Measurements from ENCODE around the gene RAPGEF4.

RAPGEF4 gene

DNA sequence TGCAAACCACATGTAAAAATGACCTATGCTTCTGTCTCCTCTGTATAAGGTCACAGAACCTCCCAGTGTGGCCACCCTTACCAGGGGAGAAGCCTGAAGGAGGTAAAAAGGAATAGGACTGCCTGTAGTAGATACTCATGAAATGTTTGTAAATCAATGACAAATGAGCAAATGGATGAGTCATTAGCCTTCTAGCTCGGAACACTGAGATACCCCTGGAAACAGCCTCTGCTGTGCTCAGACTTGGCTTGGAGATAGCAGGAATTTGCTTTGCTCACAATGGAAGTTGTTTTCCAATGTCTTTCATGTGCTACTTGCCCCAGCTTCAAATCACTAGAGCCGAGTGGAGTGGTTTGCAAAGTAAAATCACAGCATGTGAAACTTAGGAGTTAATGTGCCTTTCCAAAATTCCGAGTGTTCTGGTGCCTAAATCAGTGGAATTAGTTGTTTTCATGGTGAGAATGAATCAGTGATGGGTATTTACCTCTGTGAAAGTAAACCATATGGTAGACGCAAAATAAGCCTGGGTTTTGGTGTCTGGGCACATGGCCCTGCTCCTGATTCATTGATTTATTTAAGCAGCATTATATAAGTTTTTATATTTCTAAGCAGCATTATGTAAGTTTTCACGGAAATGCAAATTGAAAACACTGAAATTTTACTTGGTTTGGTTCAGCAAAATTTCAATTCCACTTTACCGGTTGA is 186.0 kb downstream of the RAPGEF4 start:
- no peak for DNase-seq (ENCODE audit: low spot score)
- in situ Hi-C loops (cut with MboI; ENCODE audit: low pct_unique_long_range_greater_than_20kb, low sequenced_read_pairs, unreplicated experiment) = no loop called here
- TF ChIP-seq CTCF (IDR thresholded peaks at IDR 0.05; ENCODE audit: extremely low read depth, insufficient read depth, missing control alignments) = no peak

DNA sequence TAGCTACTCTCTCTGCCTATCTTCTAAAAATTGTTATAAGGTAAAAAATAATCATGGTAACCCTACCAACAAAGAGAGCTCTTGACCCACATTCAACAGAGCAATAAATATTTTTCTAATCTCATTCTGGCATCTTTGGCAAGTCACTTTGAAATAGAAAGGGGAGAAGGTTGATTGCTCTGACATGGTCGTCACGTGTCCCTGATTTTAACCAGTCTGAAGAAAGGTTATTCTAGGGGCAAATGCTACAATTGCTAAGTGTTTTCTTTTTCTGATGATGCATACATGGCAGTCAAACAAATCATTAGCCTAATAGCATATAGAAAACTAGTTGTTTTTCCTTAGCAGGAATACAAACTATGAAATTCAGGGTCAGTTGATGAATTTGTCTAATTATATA is 186.7 kb downstream of the RAPGEF4 start:
- no peak for DNase-seq (ENCODE audit: low spot score)
- no peak for TF ChIP-seq CTCF (IDR thresholded peaks at IDR 0.05; ENCODE audit: extremely low read depth, insufficient read depth, missing control alignments)
- in situ Hi-C loops (cut with MboI; ENCODE audit: low pct_unique_long_range_greater_than_20kb, low sequenced_read_pairs, unreplicated experiment) = no loop called here

GRCh38 chr2:172922815-172923214 is 187.2 kb downstream of the RAPGEF4 start:
- in situ Hi-C loops (cut with MboI; ENCODE audit: low pct_unique_long_range_greater_than_20kb, low sequenced_read_pairs, unreplicated experiment) = no loop called here
- TF ChIP-seq CTCF (IDR thresholded peaks at IDR 0.05; ENCODE audit: extremely low read depth, insufficient read depth, missing control alignments) = no peak
- no peak for DNase-seq (ENCODE audit: low spot score)

DNA sequence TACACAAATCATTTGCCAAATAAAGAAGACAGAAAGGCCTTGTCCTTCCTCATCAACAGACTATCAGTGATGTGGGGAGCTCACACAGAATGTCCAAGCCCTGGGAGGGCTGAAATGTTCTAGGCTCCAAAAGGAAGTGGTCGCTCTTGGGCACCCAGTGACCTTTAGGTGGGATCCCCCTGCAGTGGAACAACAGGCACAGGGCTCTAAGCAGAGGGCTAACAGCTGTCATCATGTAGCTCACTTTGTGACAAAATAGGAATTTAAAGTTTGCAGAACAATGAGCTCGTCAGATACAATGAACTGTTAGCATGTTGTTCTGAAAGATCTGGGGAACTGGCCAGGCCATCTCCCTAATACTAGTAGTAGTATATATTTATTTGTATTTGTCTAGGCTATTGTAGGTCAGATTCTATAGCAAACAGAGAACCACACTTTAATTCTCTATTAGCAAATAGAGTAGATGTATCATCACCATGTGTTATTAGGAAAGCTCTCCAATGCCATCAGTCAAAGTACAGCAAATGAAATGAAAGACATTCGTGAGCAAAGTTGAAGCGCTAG is 188.5 kb downstream of the RAPGEF4 start:
- no peak for TF ChIP-seq CTCF (IDR thresholded peaks at IDR 0.05; ENCODE audit: extremely low read depth, insufficient read depth, missing control alignments)
- no peak for DNase-seq (ENCODE audit: low spot score)
- in situ Hi-C loops (cut with MboI; ENCODE audit: low pct_unique_long_range_greater_than_20kb, low sequenced_read_pairs, unreplicated experiment) = no loop called here

DNA sequence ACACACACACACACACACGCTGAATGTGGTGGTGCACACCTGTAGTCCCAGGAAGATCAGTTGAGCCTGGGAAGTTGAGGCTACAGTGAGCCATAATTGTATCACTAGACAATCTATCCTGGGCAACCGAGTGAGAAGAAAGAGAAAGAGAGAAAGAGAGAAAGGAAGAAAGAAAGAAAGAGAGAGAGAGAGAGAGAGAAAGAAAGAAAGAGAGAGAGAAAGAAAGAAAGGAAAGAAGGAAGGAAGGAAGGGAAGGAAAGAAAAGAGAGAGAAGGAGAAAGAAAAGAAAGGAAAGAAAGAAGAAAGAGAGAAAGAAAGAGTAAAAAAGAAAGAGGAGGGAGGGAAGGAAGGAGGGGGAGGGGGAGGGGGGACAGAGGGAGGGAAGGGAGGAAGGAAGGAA is 190.0 kb downstream of the RAPGEF4 start:
- in situ Hi-C loops (cut with MboI; ENCODE audit: low pct_unique_long_range_greater_than_20kb, low sequenced_read_pairs, unreplicated experiment) = no loop called here

More for the DNA sequence above, 190.0 kb downstream of the RAPGEF4 start:
- no peak for TF ChIP-seq CTCF (IDR thresholded peaks at IDR 0.05; ENCODE audit: extremely low read depth, insufficient read depth, missing control alignments)
- no peak for DNase-seq (ENCODE audit: low spot score)
